Right cardiac atrium (tissue), 5 donors: ENCODE data around the gene FCRL6. TPM values are rescaled to one million over a fixed set of nuclear protein-coding genes. Genes with fewer than 3 reads are reported as not detected.

Experiments used
- ATAC-seq, 2 donors: fragments of 200-7000 bp; cut with Tn5 transposase; one replicate each; pipeline versions ENCODE4 v1.8.0 to v1.9.1; 2020; ENCODE audit warnings: moderate library complexity in 2 of 2, mild to moderate bottlenecking in 1 of 2
- DNase-seq, 3 donors: peaks; one replicate each; pipeline ENCODE4 v3.0.0-alpha.2; 2020
- H3K27ac ChIP-seq: one replicate; pipeline ENCODE4 v1.5.1; 2013; ENCODE audit warnings: mild to moderate bottlenecking, low read length, control low read depth, moderate library complexity
- H3K27me3 ChIP-seq: one replicate; pipeline ENCODE4 v1.6.1; 2013; ENCODE audit not compliant: control insufficient read depth, insufficient read depth
- H3K4me1 ChIP-seq: one replicate; pipeline ENCODE4 v1.6.1; 2013; ENCODE audit warnings: low read length; ENCODE audit not compliant: control insufficient read depth, insufficient read depth
- H3K4me3 ChIP-seq: one replicate; pipeline ENCODE4 v1.5.1; 2013; ENCODE audit warnings: low read length, control low read depth
- H3K9me3 ChIP-seq: one replicate; pipeline ENCODE4 v1.6.1; 2013; ENCODE audit warnings: low read length; ENCODE audit not compliant: control insufficient read depth
- WGBS: extraction: QIAGEN DNeasy Blood & Tissue Kit; methylation state at CpG from one replicate; pipeline ENCODE4 v1.1.7; 2013; 5-methylcytosine and 5-hydroxymethylcytosine counted together
- intact Hi-C, 4 donors: fragments of 100-400 bp; cut with DNase I; formaldehyde crosslinking; loops; one replicate each; pipeline versions ENCODE4 v1.11.0 to v1.14.0; 2022 to 2023
- polyA plus RNA-seq: library from polyadenylated mRNA; stranded (reverse); fragments of 200-250 nt; gene quantifications from one replicate; pipeline ENCODE4 v1.2.3, GENCODE V29; 2013
- total RNA-seq, 4 donors: library from RNA; stranded (reverse); fragmentation: NEBNext Ultra II Directional; extraction: Animal tissue kit (Norgen Biotek cat#: 25700); gene quantifications; one replicate each; pipeline ENCODE4 v1.2.1, GENCODE V29; 2021
- donor health status: healthy with polysubstance abuse.
- donor health status: DM: no; HTN: yes; CAD: no.
- donor health status: DM: no; HTN: no; CAD: no.
- donor health status: DM: no; HTN: yes; CAD: no; lungs with severe emphysema.
- donor health status: DM: yes; HTN: yes; CAD: no.

FCRL6 gene
- total and polyA plus RNA-seq, 5 donors, result 0.11 to 0.54 (median 0.50) TPM; not detected in 2

DNA sequence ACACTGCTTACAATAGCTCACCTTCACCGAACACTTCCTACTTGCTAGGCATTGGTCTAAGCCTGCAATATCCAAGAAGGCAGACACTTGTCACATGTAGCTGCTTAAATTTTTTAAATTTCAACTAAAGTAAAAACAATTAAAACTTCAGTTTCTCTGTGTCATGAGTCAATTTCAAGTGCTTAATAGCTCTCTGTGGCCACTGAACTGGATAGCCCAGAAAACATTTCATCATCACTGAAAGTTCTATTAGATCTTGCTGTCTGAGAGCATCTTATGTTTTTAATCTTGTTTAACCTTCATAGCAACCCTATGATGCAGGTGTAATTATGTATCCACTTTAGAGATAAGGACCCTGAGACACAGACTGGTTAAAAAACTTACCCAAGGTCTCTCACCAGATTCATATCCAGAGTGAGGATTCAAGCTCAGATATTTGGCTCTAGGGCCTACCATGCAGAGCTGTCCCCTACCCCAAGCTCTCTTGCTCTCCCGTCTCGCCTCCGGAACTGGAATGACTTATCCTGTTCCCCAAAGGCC, 2.6 kb upstream of the FCRL6 start:
- intact Hi-C loops, result loop anchor here (2.0 to 10.0 kb wide), 4 partner anchors 91 to 205 kb away; no protein-coding TSS in a partner anchor
- no peak overlapping the region for H3K4me3 ChIP-seq
- peaks cover 3% of the 10 kb centered on the region for H3K4me1 ChIP-seq
- H3K9me3 ChIP-seq, result no peaks in the 10 kb centered on the region
- H3K27ac ChIP-seq, result no peak overlapping the region
- ATAC-seq (no peak), DNase-seq (no peak)
- H3K27me3 ChIP-seq, result no peaks in the 10 kb centered on the region
- 96% methylated on average over 4 of the region's 4 CpGs for WGBS

DNA sequence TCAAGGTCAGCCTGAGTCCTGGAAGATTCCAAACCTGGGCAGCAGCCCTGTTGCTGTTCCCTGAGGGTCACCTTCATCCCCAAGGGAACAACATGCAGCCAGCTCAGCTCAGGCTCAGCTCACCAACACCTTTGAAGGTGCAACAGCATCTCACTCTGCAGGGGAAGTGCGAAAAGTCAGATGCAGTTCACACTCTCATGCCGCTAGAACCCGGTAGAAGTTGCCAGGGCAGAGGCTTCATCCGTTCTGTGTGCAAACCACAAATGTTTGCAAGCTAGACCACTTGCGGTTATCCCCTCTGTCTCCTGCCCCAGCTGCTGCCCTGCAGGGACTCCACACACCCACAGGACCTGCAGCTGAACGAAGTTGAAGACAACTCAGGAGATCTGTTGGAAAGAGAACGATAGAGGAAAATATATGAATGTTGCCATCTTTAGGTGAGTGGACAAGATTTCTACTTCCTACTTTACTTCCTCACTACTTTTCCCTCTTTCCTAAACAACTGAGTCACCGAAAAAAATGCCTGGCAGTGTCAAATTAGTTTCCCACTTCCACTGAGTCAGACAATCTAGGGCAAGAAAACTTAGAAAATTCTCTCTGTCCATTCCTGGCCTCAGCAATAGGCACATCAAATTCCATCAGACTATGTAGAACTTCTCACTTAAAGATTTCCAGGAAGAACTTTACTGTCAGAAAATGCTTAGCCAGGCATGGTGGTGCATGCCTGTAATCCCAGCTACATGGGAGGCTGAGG, 1.8 kb upstream of the FCRL6 start:
- WGBS, result 71% methylated on average over 8 of the region's 8 CpGs
- H3K4me3 ChIP-seq, result no peak overlapping the region
- intact Hi-C loops, result loop anchor here in 1 of 4 donors (10.0 kb wide), 1 partner anchor 204 kb away; no protein-coding TSS in a partner anchor
- ATAC-seq (no peak), DNase-seq (no peak)
- no peaks in the 10 kb centered on the region for H3K27me3 ChIP-seq
- H3K27ac ChIP-seq, result no peak overlapping the region
- peaks cover 5% of the 10 kb centered on the region for H3K4me1 ChIP-seq
- H3K9me3 ChIP-seq, result no peaks in the 10 kb centered on the region

DNA sequence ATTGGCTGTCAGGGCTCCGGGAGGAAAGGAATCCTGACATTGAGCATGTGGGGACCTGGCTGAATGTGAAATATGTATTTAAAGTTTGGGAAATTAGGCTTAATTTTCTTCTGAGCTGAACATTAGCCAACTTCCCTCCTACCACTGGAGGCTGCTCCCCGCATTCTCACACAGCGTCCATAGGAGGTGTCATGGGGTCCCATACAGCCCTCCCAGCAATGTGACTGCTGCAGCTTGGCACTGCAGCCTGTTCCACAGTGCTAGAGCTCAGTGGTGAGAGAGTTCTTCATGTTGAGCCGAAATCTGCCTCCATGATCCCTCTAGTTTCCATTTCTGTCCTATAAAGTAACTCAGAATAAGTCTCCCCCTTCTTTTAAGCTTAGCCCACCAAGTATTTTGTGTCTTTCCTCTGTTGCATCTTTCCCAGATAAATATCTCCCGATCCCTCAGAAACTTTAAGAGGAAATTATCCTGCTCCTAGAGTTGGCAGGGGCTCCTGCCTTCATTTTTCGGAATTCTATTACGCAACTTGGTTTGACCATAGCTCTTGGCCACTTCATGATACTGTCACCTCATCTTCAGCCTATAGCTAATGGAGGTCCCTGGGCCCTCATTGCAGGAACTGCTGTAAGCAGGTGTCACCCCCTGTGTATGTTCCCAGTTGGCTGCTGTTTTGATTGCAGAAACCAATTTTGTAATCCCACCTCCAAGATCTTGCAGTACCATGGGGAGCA, 2.0 kb downstream of the FCRL6 start:
- ATAC-seq, result no peak
- no peaks in the 10 kb centered on the region for H3K9me3 ChIP-seq
- no peak overlapping the region for H3K4me3 ChIP-seq
- 66% methylated on average over 7 of the region's 7 CpGs for WGBS
- DNase-seq, result no peak
- H3K27me3 ChIP-seq, result no peaks in the 10 kb centered on the region
- no peak overlapping the region for H3K27ac ChIP-seq
- H3K4me1 ChIP-seq, result peaks cover 5% of the 10 kb centered on the region
- intact Hi-C loops, result loop anchor here in 1 of 4 donors (10.0 kb wide), 1 partner anchor 201 kb away; no protein-coding TSS in a partner anchor

DNA sequence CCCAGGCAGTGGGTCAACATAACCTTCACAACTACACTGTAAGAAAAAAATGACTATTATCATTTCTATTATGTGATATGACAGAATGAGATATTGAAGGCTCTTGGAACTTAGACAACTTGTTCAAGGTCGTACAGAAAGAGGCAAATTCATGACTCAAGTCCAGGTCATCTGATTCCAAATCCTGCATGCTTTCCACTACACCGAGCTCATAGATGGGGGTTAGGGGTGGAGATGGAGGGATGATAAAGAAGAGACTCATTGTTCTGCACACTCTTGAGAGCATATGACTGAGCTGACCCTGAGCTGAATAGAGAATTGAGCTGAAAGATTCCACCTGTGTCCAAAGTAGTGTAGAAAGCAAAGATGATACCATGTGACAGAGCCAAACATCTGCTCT, 2.8 kb downstream of the FCRL6 start:
- 44% methylated on average over 2 of the region's 2 CpGs for WGBS
- ATAC-seq, result no peak
- intact Hi-C loops, result loop anchor here in 1 of 4 donors (10.0 kb wide), 1 partner anchor 200 kb away; no protein-coding TSS in a partner anchor
- no peak overlapping the region for H3K27ac ChIP-seq
- H3K27me3 ChIP-seq, result no peaks in the 10 kb centered on the region
- peaks cover 5% of the 10 kb centered on the region for H3K4me1 ChIP-seq
- DNase-seq, result no peak
- H3K9me3 ChIP-seq, result no peaks in the 10 kb centered on the region
- H3K4me3 ChIP-seq, result no peak overlapping the region

DNA sequence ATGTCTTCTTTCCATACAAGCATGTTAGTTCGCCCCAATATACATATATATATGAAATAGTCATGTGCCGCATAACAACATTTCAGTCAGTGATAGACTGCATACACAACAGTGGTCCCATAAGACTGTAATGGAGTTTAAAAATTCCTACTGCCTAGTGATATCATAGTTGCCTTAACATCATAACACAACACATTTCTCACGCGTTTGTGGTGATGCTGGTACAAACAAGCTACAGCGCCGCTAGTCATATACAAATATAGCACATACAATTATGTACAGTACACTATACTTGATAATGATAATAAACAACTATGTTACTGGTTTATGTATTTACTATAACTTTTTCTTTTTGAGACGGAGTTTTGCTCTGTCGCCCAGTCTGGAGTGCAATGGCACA, 13.8 kb downstream of the FCRL6 start:
- H3K27ac ChIP-seq, result no peak overlapping the region
- H3K4me3 ChIP-seq, result no peak overlapping the region
- intact Hi-C loops, result no loop called here
- H3K27me3 ChIP-seq, result no peaks in the 10 kb centered on the region
- 96% methylated on average over 8 of the region's 8 CpGs for WGBS
- ATAC-seq (no peak), DNase-seq (no peak)
- H3K4me1 ChIP-seq, result no peaks in the 10 kb centered on the region
- no peaks in the 10 kb centered on the region for H3K9me3 ChIP-seq

DNA sequence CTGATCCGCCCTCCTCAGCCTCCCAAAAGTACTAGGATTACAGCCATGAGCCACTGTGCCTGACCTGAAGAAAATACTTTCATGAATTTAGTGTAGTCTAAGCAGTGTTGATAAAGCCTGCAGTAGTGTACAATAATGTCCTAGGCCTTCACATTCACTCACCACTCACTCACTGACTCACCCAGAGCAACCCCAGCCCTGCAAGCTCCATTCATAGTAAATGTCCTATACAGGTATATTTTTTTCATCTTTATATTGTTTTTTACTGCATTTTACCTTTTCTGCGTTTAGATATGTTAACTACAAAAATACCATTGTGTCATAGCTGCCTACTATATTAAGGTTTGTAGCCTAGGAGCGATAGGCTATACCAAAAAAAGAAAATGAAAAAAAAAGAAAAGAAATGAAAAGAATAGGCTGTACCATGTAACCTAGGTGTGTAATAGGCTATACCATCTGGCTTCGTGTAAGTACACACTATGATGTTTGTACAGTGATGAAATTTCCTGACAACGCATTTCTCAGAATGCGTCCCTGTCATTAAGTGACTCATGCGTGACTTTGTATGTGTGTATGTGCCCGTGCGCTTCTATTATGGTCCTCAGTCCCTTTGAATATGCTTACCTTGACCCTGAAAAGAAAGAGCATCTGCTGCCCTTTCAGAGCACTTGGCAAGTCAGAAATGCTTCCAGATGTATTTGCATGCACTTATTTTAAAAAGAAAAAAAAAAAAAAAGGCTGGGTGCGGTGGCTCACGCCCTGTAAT, 15.3 kb downstream of the FCRL6 start:
- no peaks in the 10 kb centered on the region for H3K4me1 ChIP-seq
- DNase-seq (no peak), ATAC-seq (no peak)
- H3K9me3 ChIP-seq, result no peaks in the 10 kb centered on the region
- WGBS, result 91% methylated on average over 11 of the region's 11 CpGs
- no peak overlapping the region for H3K4me3 ChIP-seq
- no peak overlapping the region for H3K27ac ChIP-seq
- intact Hi-C loops, result no loop called here
- no peaks in the 10 kb centered on the region for H3K27me3 ChIP-seq

DNA sequence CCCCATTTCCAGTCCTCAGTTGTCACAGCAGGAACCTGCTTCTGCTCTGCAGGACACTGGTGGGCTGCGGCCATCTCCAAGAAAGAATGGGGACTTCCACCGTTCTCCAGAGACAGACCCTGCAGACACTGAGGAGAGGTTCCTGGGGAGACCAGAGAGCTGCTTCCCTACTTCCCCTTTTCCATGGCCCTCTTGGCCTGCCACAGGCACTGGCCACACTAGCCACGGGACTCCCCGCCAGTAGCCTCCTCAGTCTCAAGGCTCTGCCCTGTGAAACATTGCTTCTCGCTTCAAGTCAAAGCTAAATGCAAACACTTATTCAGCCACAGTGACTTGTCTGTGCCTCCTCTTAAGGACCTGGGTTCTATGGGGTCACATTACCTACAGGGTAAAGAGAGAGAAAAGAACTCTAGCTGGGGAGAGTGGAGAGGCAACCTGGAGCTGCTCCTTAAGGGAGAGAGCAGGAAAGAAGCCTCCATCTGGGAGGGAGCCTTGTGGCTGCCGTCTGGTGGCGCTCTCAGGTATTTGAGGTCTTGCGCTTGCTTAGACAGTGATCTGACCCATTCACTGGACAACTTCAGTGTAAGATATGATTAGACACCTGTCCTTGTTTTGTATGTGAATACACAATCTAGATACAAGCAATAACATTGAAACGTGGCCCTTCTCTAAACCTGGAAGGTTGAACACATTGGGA, 19.2 kb downstream of the FCRL6 start:
- Histone ChIP-seq H3K27ac (no peak overlapping the region), H3K4me3 (no peak overlapping the region), H3K9me3 (no peaks in the 10 kb centered on the region), H3K27me3 (no peaks in the 10 kb centered on the region), H3K4me1 (no peaks in the 10 kb centered on the region)
- no peak for DNase-seq
- 79% methylated on average over 9 of the region's 9 CpGs for WGBS
- no peak for ATAC-seq
- intact Hi-C loops, result no loop called here

DNA sequence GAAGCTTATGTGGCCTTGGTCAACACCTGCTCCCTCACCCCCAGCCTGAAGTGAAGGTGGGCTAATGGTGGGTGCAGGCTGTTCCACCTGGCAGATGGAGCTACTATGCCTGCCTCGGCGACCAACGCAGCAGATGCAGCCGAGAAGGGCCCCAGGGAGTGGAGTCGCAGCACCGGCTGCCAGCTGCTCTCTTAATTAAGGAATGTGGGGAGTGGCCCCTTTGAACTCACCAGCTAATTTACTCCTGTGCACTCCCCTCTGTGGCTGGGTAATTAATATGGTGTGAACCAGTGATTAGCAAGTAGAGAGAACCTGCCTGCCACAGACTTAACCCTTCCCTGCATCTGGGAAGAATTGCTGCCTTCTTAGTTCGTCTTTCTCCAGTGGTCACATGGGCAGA, 21.2 kb downstream of the FCRL6 start:
- Histone ChIP-seq H3K27me3 (no peaks in the 10 kb centered on the region), H3K27ac (no peak overlapping the region), H3K4me3 (no peak overlapping the region), H3K4me1 (no peaks in the 10 kb centered on the region), H3K9me3 (no peaks in the 10 kb centered on the region)
- WGBS, result 17% methylated on average over 7 of the region's 7 CpGs
- DNase-seq, result no peak
- no peak for ATAC-seq
- intact Hi-C loops, result no loop called here

DNA sequence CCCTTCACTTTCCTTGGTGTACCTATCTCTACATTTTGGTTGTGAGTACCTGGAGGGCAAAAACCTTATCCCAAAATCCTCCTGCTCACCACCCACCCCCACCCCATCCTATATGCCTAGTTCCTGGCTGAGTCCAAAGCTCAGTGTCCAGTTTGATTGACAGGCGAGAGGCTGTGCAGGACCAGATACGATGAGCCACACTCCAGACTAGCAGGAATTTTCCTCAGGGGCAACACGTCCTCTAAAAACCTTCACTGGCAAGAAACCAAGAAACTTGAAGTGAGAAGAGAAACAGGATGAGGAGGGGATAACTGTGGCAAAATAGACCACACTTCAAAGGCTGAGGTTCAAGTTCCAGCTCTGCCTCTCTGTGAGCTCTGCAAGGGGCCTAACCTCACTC, 23.4 kb downstream of the FCRL6 start:
- 57% methylated on average over 3 of the region's 3 CpGs for WGBS
- Histone ChIP-seq H3K4me1 (no peaks in the 10 kb centered on the region), H3K9me3 (no peaks in the 10 kb centered on the region), H3K27ac (no peak overlapping the region), H3K4me3 (no peak overlapping the region), H3K27me3 (no peaks in the 10 kb centered on the region)
- DNase-seq, result no peak
- no peak for ATAC-seq
- intact Hi-C loops, result no loop called here

DNA sequence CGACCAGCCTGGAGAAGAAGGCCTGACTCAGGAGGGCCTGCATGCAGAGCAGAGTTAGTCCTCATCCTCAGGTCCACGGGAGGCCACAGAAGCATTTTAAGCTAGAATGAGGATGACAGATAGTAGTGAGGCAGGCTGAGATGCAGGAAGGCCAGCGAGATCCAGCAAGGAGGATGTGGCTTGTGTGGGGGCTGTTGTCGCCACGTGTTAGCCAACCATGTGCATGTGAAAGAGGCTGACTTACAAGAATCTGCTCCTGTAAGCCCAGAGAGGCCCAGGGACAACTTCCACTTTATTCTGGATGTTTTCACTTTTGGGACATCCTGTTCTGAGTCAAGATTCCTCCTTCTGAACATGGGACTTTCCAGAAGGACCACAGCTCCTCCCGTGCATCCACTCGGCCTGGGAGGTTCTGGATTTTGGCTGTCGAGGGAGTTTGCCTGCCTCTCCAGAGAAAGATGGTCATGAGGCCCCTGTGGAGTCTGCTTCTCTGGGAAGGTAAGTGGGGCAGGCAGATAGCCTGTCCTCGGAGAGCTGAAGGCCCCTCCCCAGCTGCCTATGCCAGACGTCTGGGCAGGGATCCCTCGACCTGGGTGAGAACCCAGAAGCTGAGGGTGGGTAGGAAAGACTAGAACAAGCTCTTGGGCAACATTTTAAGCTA, 24.4 kb downstream of the FCRL6 start, which contains the start of gene SLAMF8:
TSS of gene SLAMF8 (plus strand) at position 433 of the 661 bp plus-strand sequence. CDS start at position 459, 26 bp downstream.
- Histone ChIP-seq H3K4me1 (no peaks in the 10 kb centered on the region), H3K9me3 (no peaks in the 10 kb centered on the region), H3K27ac (no peak within 1 kb of the TSS), H3K4me3 (no peak within 1 kb of the TSS), H3K27me3 (no peaks in the 10 kb centered on the region)
- intact Hi-C loops, result no loop called here
- WGBS, result 55% methylated on average over 11 of the region's 11 CpGs
- ATAC-seq, result peak; percentile 22 to 35
- peak; percentile 27 to 71 (median 70) for DNase-seq
